Measurements from ENCODE around the gene CLDN4. TPM values are rescaled to one million over a fixed set of nuclear protein-coding genes. Genes with fewer than 3 reads are reported as not detected.
A peak's percentile ranks its signal among the peaks of the same experiment; 100 is the strongest.

CLDN4 gene
- polyA plus RNA-seq, 1 of the 3 experiments (the other 2 are of a cell fraction), result 5.9 TPM

DNA sequence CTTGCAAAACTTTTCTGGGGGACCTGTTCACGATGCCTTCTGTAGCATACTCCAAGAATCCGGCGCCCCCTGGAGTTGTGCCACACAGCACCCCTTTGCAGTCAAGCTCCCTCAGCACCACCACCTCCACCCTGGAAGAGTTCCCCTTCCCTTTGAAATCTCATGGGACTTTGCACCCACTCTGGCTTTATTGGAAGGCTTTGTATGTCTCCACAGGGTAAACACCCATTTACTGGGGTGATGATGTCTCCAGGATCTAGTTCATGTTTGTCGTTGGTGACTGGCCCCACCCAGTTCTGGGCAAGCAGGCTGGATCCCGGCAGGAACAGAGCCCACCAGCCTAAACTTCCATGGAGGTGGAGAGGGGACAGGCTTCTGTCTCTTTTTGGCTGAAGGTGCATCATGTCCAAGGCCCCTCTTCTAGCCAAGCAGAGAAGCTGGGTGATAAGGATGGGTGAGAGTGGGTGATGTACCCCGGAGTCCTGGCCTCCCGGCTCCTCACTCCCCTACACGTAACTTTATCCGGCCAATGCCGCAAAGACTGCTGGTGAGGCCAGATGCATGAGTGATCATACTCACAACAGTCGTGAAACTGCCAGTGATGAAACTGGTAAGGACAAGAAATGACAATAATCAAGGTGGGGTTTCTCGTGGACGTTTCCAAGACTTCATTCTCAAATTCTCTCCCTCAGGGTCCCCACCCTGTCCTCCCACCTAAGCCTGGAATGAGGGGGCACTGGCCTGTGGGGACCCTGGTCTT is 695 bp upstream of the CLDN4 start:
- Histone ChIP-seq H3K9me2 (no peaks in the 10 kb centered on the region), H3K79me2 (ENCODE audit: insufficient read depth) (no peaks in the 10 kb centered on the region), H3K9ac (no peak overlapping the region), H3K4me3 (ENCODE audit: low read depth in 2 of 2, low read length in 1 of 2) (no peak overlapping the region), H3K9me3 (no peaks in the 10 kb centered on the region), H3K27ac (ENCODE audit: low read depth in 2 of 2, low read length in 1 of 2) (no peak overlapping the region; a peak in 1 of 4 replicates), H3K4me1 (ENCODE audit: control insufficient read depth in 1 of 2, insufficient read depth in 2 of 2, low read depth in 1 of 2, low read length in 1 of 2) (peaks cover 19 to 54% of the 10 kb centered on the region in 2 experiments), H2AFZ (ENCODE audit: low read depth) (no peak overlapping the region), H3K4me2 (0 out of 2 replicates have a peak overlapping the region, but pooled peaks have one; percentile 16), H3K27me3 (ENCODE audit: insufficient read depth) (no peaks in the 10 kb centered on the region), H4K20me1 (ENCODE audit: insufficient read depth) (no peaks in the 10 kb centered on the region), H3F3A (replicated peaks; ENCODE audit: insufficient read depth) (peaks cover 17% of the 10 kb centered on the region), H3K36me3 (replicated peaks in 1 of 2; ENCODE audit: control insufficient read depth in 1 of 2, insufficient read depth in 2 of 2, low read length in 1 of 2) (no peaks in the 10 kb centered on the region)
- 89% methylated on average over 13 of the region's 13 CpGs for WGBS (ENCODE audit: low lambda C conversion rate)
- no peak for DNase-seq
- TF ChIP-seq, protein P1, sequence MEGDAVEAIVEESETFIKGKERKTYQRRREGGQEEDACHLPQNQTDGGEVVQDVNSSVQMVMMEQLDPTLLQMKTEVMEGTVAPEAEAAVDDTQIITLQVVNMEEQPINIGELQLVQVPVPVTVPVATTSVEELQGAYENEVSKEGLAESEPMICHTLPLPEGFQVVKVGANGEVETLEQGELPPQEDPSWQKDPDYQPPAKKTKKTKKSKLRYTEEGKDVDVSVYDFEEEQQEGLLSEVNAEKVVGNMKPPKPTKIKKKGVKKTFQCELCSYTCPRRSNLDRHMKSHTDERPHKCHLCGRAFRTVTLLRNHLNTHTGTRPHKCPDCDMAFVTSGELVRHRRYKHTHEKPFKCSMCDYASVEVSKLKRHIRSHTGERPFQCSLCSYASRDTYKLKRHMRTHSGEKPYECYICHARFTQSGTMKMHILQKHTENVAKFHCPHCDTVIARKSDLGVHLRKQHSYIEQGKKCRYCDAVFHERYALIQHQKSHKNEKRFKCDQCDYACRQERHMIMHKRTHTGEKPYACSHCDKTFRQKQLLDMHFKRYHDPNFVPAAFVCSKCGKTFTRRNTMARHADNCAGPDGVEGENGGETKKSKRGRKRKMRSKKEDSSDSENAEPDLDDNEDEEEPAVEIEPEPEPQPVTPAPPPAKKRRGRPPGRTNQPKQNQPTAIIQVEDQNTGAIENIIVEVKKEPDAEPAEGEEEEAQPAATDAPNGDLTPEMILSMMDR (IDR thresholded peaks at IDR 0.05), result peak; percentile 36; the same call in 1 of the 2 replicates
- no peak for TF ChIP-seq RFX5 (IDR thresholded peaks at IDR 0.05; ENCODE audit: low read length)
- ChIA-PET CTCF (interaction anchor here (0.9 to 6.3 kb wide), 6 partner anchors 11 to 376 kb away, joined by 3 to 44 read pairs (median 6); partner anchors contain the start of gene METTL27), POLR2A (interaction anchor here (0.6 to 1.7 kb wide), 2 partner anchors 7 to 10 kb away, joined by 3 read pairs; no protein-coding TSS in a partner anchor)

GRCh38 chr7:73831584-73831833 is 713 bp downstream of the CLDN4 start:
- Histone ChIP-seq H3K9me2 (no peaks in the 10 kb centered on the region), H3K9me3 (no peaks in the 10 kb centered on the region), H2AFZ (ENCODE audit: low read depth) (no peak overlapping the region), H3K9ac (no peak overlapping the region), H3K27ac (ENCODE audit: low read depth in 2 of 2, low read length in 1 of 2) (no peak overlapping the region; a peak in 1 of 4 replicates), H3K79me2 (ENCODE audit: insufficient read depth) (no peaks in the 10 kb centered on the region), H3K27me3 (ENCODE audit: insufficient read depth) (no peaks in the 10 kb centered on the region), H3K4me1 (ENCODE audit: control insufficient read depth in 1 of 2, insufficient read depth in 2 of 2, low read depth in 1 of 2, low read length in 1 of 2) (peaks cover 19 to 53% of the 10 kb centered on the region in 2 experiments), H3F3A (replicated peaks; ENCODE audit: insufficient read depth) (peaks cover 17% of the 10 kb centered on the region), H3K4me3 (ENCODE audit: low read depth in 2 of 2, low read length in 1 of 2) (no peak overlapping the region), H4K20me1 (ENCODE audit: insufficient read depth) (no peaks in the 10 kb centered on the region), H3K36me3 (replicated peaks in 1 of 2; ENCODE audit: control insufficient read depth in 1 of 2, insufficient read depth in 2 of 2, low read length in 1 of 2) (no peaks in the 10 kb centered on the region), H3K4me2 (no peak overlapping the region)
- DNase-seq, result no peak
- 95% methylated on average over 14 of the region's 16 CpGs for WGBS (ENCODE audit: low lambda C conversion rate)
- POLR2A ChIA-PET, result no interaction called here
- CTCF ChIA-PET, result no interaction called here
- TF ChIP-seq RAD21 (IDR thresholded peaks at IDR 0.05; ENCODE audit: low read length) (no peak), NRF1 (IDR thresholded peaks at IDR 0.05; ENCODE audit: low read depth, low read length) (no peak), TAF1 (IDR thresholded peaks at IDR 0.05; ENCODE audit: borderline replicate concordance, low read depth, low read length) (no peak), POLR2AphosphoS5 (IDR thresholded peaks at IDR 0.05; ENCODE audit: low read depth, low read length) (no peak), GATA2 (CRISPR knock-in tag; IDR thresholded peaks at IDR 0.05) (no peak)
